Stimulated activated CD8-positive, alpha-beta memory T cell treated with anti-CD3 and anti-CD28 coated beads, Interleukin-12 subunit alpha, Interleukin-12 subunit beta, amount 100 ng/mL, for 4 hours (primary cell): ENCODE data around the gene NEMF.
"Not testable (repeated sequence)": the region's sequence is repeated elsewhere in the genome, so short reads cannot be mapped to it uniquely, and the experiment has no call there.

Source experiments
- DNase-seq: peaks from one replicate; pipeline ENCODE4 v3.0.0-alpha.2; 2020; ENCODE audit warnings: low read depth

NEMF gene

GRCh38 chr14:49745191-49745590 is 107.4 kb downstream of the NEMF start:
- DNase-seq = no peak

- not testable (repeated sequence) for DNase-seq
Observed at GRCh38 chr14:49735669-49736068, 116.9 kb downstream of the NEMF start.

- no peak for DNase-seq
Observed at GRCh38 chr14:49733836-49734235, 118.8 kb downstream of the NEMF start.

- no peak for DNase-seq
Observed at GRCh38 chr14:49732896-49733295, 119.7 kb downstream of the NEMF start.
